ENCODE measurements around the gene MXI1.

DNA sequence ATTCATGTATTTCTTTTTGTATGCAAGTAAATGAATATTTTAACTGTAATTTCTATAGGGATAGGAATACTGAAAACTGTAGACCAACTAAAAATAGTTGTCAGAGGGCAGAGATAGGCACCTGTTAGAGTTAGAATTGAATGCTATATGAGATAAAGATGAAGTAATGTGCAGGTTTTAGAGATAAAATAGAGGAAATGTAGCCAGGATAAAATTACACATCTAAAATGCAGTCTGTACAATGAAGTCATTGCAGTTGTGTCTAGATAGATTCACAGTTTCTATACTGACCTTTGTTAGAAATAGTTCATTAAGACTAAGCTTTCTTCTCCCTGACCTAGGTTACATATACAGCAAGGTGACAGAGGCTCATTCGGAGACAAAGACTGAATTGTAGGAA lies 51.1 kb downstream of the MXI1 start:
- TF ChIP-seq JUNB (IDR thresholded peaks at IDR 0.05; ENCODE audit: unreplicated experiment): no peak
- TF ChIP-seq, protein P1, sequence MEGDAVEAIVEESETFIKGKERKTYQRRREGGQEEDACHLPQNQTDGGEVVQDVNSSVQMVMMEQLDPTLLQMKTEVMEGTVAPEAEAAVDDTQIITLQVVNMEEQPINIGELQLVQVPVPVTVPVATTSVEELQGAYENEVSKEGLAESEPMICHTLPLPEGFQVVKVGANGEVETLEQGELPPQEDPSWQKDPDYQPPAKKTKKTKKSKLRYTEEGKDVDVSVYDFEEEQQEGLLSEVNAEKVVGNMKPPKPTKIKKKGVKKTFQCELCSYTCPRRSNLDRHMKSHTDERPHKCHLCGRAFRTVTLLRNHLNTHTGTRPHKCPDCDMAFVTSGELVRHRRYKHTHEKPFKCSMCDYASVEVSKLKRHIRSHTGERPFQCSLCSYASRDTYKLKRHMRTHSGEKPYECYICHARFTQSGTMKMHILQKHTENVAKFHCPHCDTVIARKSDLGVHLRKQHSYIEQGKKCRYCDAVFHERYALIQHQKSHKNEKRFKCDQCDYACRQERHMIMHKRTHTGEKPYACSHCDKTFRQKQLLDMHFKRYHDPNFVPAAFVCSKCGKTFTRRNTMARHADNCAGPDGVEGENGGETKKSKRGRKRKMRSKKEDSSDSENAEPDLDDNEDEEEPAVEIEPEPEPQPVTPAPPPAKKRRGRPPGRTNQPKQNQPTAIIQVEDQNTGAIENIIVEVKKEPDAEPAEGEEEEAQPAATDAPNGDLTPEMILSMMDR (conservative IDR thresholded peaks at IDR 0.05; ENCODE audit: low read depth in 2 of 2): no peak
- TF ChIP-seq, protein P2, sequence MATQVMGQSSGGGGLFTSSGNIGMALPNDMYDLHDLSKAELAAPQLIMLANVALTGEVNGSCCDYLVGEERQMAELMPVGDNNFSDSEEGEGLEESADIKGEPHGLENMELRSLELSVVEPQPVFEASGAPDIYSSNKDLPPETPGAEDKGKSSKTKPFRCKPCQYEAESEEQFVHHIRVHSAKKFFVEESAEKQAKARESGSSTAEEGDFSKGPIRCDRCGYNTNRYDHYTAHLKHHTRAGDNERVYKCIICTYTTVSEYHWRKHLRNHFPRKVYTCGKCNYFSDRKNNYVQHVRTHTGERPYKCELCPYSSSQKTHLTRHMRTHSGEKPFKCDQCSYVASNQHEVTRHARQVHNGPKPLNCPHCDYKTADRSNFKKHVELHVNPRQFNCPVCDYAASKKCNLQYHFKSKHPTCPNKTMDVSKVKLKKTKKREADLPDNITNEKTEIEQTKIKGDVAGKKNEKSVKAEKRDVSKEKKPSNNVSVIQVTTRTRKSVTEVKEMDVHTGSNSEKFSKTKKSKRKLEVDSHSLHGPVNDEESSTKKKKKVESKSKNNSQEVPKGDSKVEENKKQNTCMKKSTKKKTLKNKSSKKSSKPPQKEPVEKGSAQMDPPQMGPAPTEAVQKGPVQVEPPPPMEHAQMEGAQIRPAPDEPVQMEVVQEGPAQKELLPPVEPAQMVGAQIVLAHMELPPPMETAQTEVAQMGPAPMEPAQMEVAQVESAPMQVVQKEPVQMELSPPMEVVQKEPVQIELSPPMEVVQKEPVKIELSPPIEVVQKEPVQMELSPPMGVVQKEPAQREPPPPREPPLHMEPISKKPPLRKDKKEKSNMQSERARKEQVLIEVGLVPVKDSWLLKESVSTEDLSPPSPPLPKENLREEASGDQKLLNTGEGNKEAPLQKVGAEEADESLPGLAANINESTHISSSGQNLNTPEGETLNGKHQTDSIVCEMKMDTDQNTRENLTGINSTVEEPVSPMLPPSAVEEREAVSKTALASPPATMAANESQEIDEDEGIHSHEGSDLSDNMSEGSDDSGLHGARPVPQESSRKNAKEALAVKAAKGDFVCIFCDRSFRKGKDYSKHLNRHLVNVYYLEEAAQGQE (IDR thresholded peaks at IDR 0.05; ENCODE audit: unreplicated experiment): no peak
- no peak for TF ChIP-seq ZNF114 (CRISPR knock-in tag; IDR thresholded peaks at IDR 0.05)
- no peak for TF ChIP-seq EZH2phosphoT487 (IDR thresholded peaks at IDR 0.05; ENCODE audit: unreplicated experiment)
- no peak for TF ChIP-seq POLR2AphosphoS5 (IDR thresholded peaks at IDR 0.05; ENCODE audit: low read depth)
- no peak for TF ChIP-seq EZH2 (IDR thresholded peaks at IDR 0.05; ENCODE audit: low read depth, unreplicated experiment)
- TF ChIP-seq, protein P3, sequence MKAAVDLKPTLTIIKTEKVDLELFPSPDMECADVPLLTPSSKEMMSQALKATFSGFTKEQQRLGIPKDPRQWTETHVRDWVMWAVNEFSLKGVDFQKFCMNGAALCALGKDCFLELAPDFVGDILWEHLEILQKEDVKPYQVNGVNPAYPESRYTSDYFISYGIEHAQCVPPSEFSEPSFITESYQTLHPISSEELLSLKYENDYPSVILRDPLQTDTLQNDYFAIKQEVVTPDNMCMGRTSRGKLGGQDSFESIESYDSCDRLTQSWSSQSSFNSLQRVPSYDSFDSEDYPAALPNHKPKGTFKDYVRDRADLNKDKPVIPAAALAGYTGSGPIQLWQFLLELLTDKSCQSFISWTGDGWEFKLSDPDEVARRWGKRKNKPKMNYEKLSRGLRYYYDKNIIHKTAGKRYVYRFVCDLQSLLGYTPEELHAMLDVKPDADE (IDR thresholded peaks at IDR 0.05): no peak
- TF ChIP-seq NANOG (IDR thresholded peaks at IDR 0.05; ENCODE audit: borderline replicate concordance): no peak

Data from GM23338 (cell line).